Activated naive CD4-positive, alpha-beta T cell treated with anti-CD3 and anti-CD28 coated beads, Interleukin-2, amount 50 U/mL, for 24 hours (primary cell): ENCODE data around the gene SYTL3.

ENCODE experiments used
- H3K27ac Mint-ChIP-seq: one replicate; pipeline ENCODE4 v1.8.0; 2021; ENCODE audit warnings: mild to moderate bottlenecking, mixed read lengths
- H3K27me3 Mint-ChIP-seq: one replicate; pipeline ENCODE4 v1.8.0; 2021; ENCODE audit warnings: mixed read lengths
- H3K36me3 Mint-ChIP-seq: one replicate; pipeline ENCODE4 v1.8.0; 2021; ENCODE audit warnings: mixed read lengths
- H3K4me1 Mint-ChIP-seq: one replicate; pipeline ENCODE4 v1.8.0; 2021; ENCODE audit warnings: mixed read lengths
- H3K4me3 Mint-ChIP-seq: one replicate; pipeline ENCODE4 v1.8.0; 2021; ENCODE audit warnings: mild to moderate bottlenecking, mixed read lengths
- H3K9me3 Mint-ChIP-seq: one replicate; pipeline ENCODE4 v1.8.0; 2021; ENCODE audit warnings: mixed read lengths

The SYTL3 gene

DNA sequence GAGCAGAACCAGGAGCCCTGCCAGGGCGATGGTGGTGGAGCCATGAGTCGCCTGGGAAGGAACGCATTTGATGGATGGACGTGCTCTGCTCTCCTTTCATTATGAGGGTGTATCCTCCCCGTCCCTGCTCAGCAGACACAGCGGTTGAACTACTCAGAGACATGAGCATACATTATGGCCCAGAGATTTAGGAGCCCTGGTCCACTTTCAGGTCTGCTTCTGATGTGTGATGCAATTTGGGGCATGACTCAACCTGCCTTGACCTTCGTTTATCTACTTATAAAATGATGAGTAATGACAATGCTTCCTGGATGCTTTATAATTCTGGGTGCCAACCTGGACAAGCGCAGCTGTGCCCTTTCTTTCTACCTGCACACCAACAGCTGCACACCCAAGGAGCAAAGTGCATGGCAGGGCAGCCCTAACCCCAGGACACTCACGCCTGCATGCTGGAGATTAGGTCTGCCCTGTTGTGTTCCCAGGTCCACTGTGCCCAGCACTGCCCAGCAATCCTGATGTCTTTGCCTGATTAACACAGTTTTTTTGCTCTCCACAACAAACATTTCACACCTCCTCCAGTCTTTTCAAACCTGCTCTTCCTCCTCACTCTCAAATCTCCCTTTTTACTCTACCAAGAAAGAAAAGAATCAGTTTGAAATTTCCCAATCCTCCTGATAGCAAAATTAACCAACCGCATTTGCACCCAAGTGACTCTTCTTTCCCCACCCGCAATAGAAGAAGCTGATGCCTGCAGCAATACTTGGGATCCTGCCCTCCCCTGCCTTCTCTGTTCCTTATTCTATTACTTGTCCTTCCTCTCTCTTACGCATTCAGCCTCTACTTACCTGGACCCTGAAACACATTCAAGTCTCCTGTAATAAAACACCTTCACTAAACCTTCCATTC lies 88.1 kb downstream of the SYTL3 start:
- Mint-ChIP-seq H3K27me3 (no peaks in the 10 kb centered on the region), H3K9me3 (peaks cover 9% of the 10 kb centered on the region), H3K4me1 (no peaks in the 10 kb centered on the region), H3K4me3 (no peak overlapping the region), H3K27ac (no peak overlapping the region), H3K36me3 (peaks cover 36% of the 10 kb centered on the region)

GRCh38 chr6:158739673-158740072 lies 89.8 kb downstream of the SYTL3 start:
- Mint-ChIP-seq H3K36me3 (peaks cover 32% of the 10 kb centered on the region), H3K27ac (no peak overlapping the region)

GRCh38 chr6:158743033-158743651 lies 93.3 kb downstream of the SYTL3 start:
- H3K36me3 Mint-ChIP-seq, result peaks cover 33% of the 10 kb centered on the region
- H3K4me3 Mint-ChIP-seq, result no peak overlapping the region
- no peaks in the 10 kb centered on the region for H3K4me1 Mint-ChIP-seq
- peaks cover 9% of the 10 kb centered on the region for H3K9me3 Mint-ChIP-seq
- H3K27ac Mint-ChIP-seq, result peak overlapping the region; percentile 51
- no peaks in the 10 kb centered on the region for H3K27me3 Mint-ChIP-seq

More at GRCh38 chr6:158739673-158740072, 89.8 kb downstream of the SYTL3 start:
- H3K9me3 Mint-ChIP-seq, result peaks cover 9% of the 10 kb centered on the region
- no peak overlapping the region for H3K4me3 Mint-ChIP-seq
- H3K27me3 Mint-ChIP-seq, result no peaks in the 10 kb centered on the region
- no peaks in the 10 kb centered on the region for H3K4me1 Mint-ChIP-seq

DNA sequence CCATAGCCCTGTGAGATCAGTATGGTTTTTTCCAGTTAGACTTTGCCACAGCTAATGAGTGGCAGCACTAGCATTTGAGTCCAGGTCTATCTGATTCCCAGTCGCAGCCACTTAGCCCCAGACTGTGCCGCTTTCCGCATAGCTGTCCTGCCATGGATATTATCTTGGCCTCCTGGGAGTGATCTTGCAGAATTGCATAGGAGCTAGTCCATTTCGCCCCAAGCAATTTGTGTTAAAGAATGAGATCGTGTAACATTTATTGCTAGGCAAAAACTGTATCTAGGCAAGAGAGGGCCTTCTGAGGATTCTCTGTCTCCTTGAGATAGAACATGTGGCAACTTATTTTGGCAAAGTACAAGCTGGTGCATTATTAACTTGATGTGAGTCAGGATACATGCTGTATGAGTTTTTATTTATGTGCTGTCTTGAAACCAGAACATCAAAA lies 95.2 kb downstream of the SYTL3 start:
- H3K4me3 Mint-ChIP-seq, result no peak overlapping the region
- H3K4me1 Mint-ChIP-seq, result no peaks in the 10 kb centered on the region
- H3K9me3 Mint-ChIP-seq, result no peaks in the 10 kb centered on the region
- peaks cover 18% of the 10 kb centered on the region for H3K36me3 Mint-ChIP-seq
- no peaks in the 10 kb centered on the region for H3K27me3 Mint-ChIP-seq
- no peak overlapping the region for H3K27ac Mint-ChIP-seq

GRCh38 chr6:158751224-158751623 lies 101.4 kb downstream of the SYTL3 start:
- peaks cover 1% of the 10 kb centered on the region for H3K36me3 Mint-ChIP-seq
- H3K27ac Mint-ChIP-seq, result no peak overlapping the region
- H3K4me1 Mint-ChIP-seq, result no peaks in the 10 kb centered on the region

GRCh38 chr6:158751921-158752320 lies 102.1 kb downstream of the SYTL3 start:
- Mint-ChIP-seq H3K9me3 (no peaks in the 10 kb centered on the region), H3K4me3 (no peak overlapping the region), H3K27ac (no peak overlapping the region), H3K4me1 (no peaks in the 10 kb centered on the region), H3K36me3 (peaks cover 1% of the 10 kb centered on the region), H3K27me3 (no peaks in the 10 kb centered on the region)

More at GRCh38 chr6:158751224-158751623, 101.4 kb downstream of the SYTL3 start:
- Mint-ChIP-seq H3K27me3 (no peaks in the 10 kb centered on the region), H3K9me3 (no peaks in the 10 kb centered on the region), H3K4me3 (no peak overlapping the region)

GRCh38 chr6:158752613-158753012 lies 102.8 kb downstream of the SYTL3 start:
- Mint-ChIP-seq H3K4me3 (no peak overlapping the region), H3K9me3 (no peaks in the 10 kb centered on the region), H3K27me3 (no peaks in the 10 kb centered on the region), H3K27ac (no peak overlapping the region), H3K36me3 (peaks cover 1% of the 10 kb centered on the region), H3K4me1 (no peaks in the 10 kb centered on the region)

GRCh38 chr6:158753811-158754210 lies 104.0 kb downstream of the SYTL3 start:
- Mint-ChIP-seq H3K36me3 (peaks cover 1% of the 10 kb centered on the region), H3K27ac (no peak overlapping the region), H3K9me3 (no peaks in the 10 kb centered on the region), H3K4me1 (no peaks in the 10 kb centered on the region), H3K4me3 (no peak overlapping the region), H3K27me3 (no peaks in the 10 kb centered on the region)

DNA sequence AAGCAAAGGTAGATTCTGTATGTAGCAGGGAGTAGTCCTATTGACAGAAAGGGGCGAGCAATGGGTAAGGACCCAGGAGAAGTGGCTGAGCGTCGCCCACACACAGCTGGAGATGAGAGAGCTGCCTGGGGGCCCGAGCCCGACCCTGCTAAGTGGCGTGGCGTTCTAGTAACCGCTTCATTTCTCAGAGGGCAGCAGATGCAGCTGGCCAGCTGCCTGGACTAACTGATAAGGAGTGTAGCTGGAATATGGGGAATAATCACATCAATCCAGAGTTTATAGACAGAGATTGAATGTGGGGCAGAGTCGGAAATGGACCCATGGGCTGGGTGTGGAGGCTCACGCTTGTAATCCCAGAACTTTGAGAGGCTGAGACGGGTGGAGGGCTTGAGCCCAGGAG lies 104.9 kb downstream of the SYTL3 start:
- H3K27ac Mint-ChIP-seq, result no peak overlapping the region
- no peaks in the 10 kb centered on the region for H3K9me3 Mint-ChIP-seq
- no peaks in the 10 kb centered on the region for H3K27me3 Mint-ChIP-seq
- peaks cover 1% of the 10 kb centered on the region for H3K36me3 Mint-ChIP-seq
- H3K4me1 Mint-ChIP-seq, result no peaks in the 10 kb centered on the region
- no peak overlapping the region for H3K4me3 Mint-ChIP-seq

GRCh38 chr6:158755636-158756035 lies 105.8 kb downstream of the SYTL3 start:
- no peaks in the 10 kb centered on the region for H3K27me3 Mint-ChIP-seq
- H3K4me1 Mint-ChIP-seq, result no peaks in the 10 kb centered on the region
- no peak overlapping the region for H3K4me3 Mint-ChIP-seq
- H3K9me3 Mint-ChIP-seq, result no peaks in the 10 kb centered on the region
- no peak overlapping the region for H3K27ac Mint-ChIP-seq
- H3K36me3 Mint-ChIP-seq, result peaks cover 2% of the 10 kb centered on the region

DNA sequence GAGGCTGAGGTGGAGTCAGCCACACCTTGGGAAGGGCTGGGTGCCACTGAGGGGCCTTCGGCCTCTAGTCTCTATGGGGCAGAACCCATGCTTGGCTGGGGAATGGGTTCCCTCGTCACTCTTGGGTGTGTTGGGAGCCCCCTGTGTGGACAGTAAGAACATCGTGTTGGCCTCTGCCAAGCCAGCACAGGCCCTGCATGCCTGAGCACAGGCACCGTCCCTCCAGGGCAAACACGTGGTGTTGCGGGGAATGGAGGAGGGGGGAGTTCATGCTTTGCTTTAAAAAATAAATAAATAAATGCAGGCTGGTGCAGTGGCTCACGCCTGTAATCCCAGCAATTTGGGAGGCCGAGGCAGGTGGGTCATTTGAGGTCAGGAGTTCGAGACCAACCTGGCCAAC lies 106.3 kb downstream of the SYTL3 start:
- Mint-ChIP-seq H3K27ac (no peak overlapping the region), H3K9me3 (no peaks in the 10 kb centered on the region), H3K36me3 (peaks cover 2% of the 10 kb centered on the region), H3K27me3 (no peaks in the 10 kb centered on the region), H3K4me3 (no peak overlapping the region), H3K4me1 (no peaks in the 10 kb centered on the region)

GRCh38 chr6:158756977-158757752 lies 107.3 kb downstream of the SYTL3 start:
- H3K36me3 Mint-ChIP-seq, result peaks cover 2% of the 10 kb centered on the region
- H3K27ac Mint-ChIP-seq, result no peak overlapping the region
- H3K27me3 Mint-ChIP-seq, result no peaks in the 10 kb centered on the region
- H3K4me3 Mint-ChIP-seq, result no peak overlapping the region
- no peaks in the 10 kb centered on the region for H3K9me3 Mint-ChIP-seq
- H3K4me1 Mint-ChIP-seq, result no peaks in the 10 kb centered on the region

GRCh38 chr6:158757753-158758090 lies 107.9 kb downstream of the SYTL3 start:
- H3K4me1 Mint-ChIP-seq, result no peaks in the 10 kb centered on the region
- H3K36me3 Mint-ChIP-seq, result peaks cover 3% of the 10 kb centered on the region
- no peak overlapping the region for H3K4me3 Mint-ChIP-seq
- H3K27ac Mint-ChIP-seq, result no peak overlapping the region
- no peaks in the 10 kb centered on the region for H3K27me3 Mint-ChIP-seq
- H3K9me3 Mint-ChIP-seq, result no peaks in the 10 kb centered on the region

GRCh38 chr6:158758451-158758860 lies 108.6 kb downstream of the SYTL3 start:
- Mint-ChIP-seq H3K9me3 (no peaks in the 10 kb centered on the region), H3K27ac (no peak overlapping the region), H3K4me3 (no peak overlapping the region), H3K27me3 (no peaks in the 10 kb centered on the region), H3K36me3 (peaks cover 5% of the 10 kb centered on the region), H3K4me1 (no peaks in the 10 kb centered on the region)

GRCh38 chr6:158758941-158759479 lies 109.2 kb downstream of the SYTL3 start:
- H3K27ac Mint-ChIP-seq, result no peak overlapping the region
- H3K27me3 Mint-ChIP-seq, result no peaks in the 10 kb centered on the region
- peaks cover 5% of the 10 kb centered on the region for H3K36me3 Mint-ChIP-seq
- H3K4me1 Mint-ChIP-seq, result no peaks in the 10 kb centered on the region
- H3K4me3 Mint-ChIP-seq, result no peak overlapping the region
- no peaks in the 10 kb centered on the region for H3K9me3 Mint-ChIP-seq
